ENCODE results near the gene CDH22. TPM values are rescaled to one million over a fixed set of nuclear protein-coding genes. Genes with fewer than 3 reads are reported as not detected.

The CDH22 gene
- total and polyA plus RNA-seq, 2 donors (not counting 1 experiment from before 2014, with no cell fraction given), result not detected

DNA sequence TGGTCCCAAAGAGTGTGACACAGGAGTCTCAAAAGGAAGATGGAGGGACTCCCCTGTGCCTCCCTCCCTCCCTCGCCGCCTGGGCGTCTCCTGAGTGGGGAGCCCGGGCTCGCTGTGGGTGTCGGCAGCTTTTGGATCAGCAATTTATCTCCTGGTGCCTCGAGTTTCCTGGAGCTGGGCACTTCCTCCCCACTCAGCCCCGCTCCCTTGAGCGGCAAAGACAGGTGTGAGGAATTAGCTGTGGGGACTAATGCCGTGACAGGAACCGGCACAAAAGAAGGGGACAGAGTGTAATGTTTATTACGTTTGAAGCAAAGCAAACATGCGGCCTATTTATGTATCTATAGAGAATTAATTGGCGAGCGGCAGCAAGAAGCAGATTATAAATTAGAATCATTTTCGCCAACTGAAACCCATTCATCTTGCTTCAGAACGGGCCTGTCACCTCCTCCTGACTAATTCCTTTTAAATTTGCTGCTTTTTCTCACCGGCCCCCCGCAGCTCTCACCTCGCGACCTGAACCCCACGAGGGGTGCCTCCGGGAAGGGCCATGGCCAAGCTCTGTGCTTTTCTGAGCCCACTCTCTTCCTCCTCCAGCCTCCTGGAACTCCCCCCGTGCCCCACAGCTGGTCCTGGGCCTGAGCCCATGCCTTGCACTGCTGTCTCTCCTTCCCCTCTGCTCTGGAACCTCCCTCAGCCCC lies 8.8 kb upstream of the CDH22 start:
- Histone ChIP-seq H3K27me3 (ENCODE audit: control insufficient read depth, insufficient read depth, low read length) (peaks cover 54% of the 10 kb centered on the region), H3K4me3 (replicated peaks in 1 of 4; ENCODE audit: control extremely low read depth in 1 of 4, insufficient read depth in 1 of 4, low read depth in 3 of 4, low read length in 4 of 4) (no peak overlapping the region), H3K27ac (ENCODE audit: insufficient read depth, low read length) (no peak overlapping the region), H3K4me1 (ENCODE audit: control insufficient read depth, extremely low read depth, insufficient read depth, low read length) (no peaks in the 10 kb centered on the region), H2AFZ (ENCODE audit: low read length) (no peak overlapping the region), H4K20me1 (ENCODE audit: control insufficient read depth, extremely low read depth, insufficient read depth, low read length) (peaks cover 2% of the 10 kb centered on the region), H3K4me2 (ENCODE audit: extremely low read depth, insufficient read depth, low read length) (no peak overlapping the region), H3K36me3 (ENCODE audit: control insufficient read depth, insufficient read depth, low read length) (no peaks in the 10 kb centered on the region), H3K79me2 (ENCODE audit: control insufficient read depth, insufficient read depth, low read length) (no peaks in the 10 kb centered on the region), H3K9ac (ENCODE audit: insufficient read depth, low read length) (no peak overlapping the region), H3K9me3 (ENCODE audit: control insufficient read depth, insufficient read depth, low read depth, low read length) (no peaks in the 10 kb centered on the region)
- no peak for DNase-seq (ENCODE audit: low read depth in 2 of 2)
- TF ChIP-seq, protein P1, sequence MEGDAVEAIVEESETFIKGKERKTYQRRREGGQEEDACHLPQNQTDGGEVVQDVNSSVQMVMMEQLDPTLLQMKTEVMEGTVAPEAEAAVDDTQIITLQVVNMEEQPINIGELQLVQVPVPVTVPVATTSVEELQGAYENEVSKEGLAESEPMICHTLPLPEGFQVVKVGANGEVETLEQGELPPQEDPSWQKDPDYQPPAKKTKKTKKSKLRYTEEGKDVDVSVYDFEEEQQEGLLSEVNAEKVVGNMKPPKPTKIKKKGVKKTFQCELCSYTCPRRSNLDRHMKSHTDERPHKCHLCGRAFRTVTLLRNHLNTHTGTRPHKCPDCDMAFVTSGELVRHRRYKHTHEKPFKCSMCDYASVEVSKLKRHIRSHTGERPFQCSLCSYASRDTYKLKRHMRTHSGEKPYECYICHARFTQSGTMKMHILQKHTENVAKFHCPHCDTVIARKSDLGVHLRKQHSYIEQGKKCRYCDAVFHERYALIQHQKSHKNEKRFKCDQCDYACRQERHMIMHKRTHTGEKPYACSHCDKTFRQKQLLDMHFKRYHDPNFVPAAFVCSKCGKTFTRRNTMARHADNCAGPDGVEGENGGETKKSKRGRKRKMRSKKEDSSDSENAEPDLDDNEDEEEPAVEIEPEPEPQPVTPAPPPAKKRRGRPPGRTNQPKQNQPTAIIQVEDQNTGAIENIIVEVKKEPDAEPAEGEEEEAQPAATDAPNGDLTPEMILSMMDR (conservative IDR thresholded peaks at IDR 0.05 in 1 of 2, IDR thresholded peaks at IDR 0.05 in 1 of 2; ENCODE audit: low read depth in 1 of 2, low read length in 2 of 2), result no peak
- no peak for TF ChIP-seq EZH2 (IDR thresholded peaks at IDR 0.05; ENCODE audit: low read length, missing control alignments)

DNA sequence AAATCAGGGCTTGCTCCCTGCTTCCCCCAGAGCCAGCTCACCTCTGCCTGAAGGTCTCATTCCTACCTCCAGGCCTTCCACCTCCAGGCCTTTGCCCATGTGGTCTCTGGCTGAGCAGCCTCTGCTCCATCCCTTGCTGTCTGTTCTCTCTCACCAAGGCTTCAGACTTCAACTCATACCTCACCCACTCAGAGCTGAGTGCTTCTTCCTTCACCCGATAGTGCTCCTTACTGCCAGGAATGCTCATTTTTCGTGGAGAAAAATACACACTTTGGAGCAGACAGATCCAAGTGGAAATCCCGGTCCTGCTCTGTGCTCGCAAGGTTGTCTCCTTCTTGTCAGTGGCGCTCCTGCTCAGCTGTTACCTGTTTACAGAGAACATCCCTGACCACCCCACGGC lies 7.0 kb upstream of the CDH22 start:
- Histone ChIP-seq H2AFZ (ENCODE audit: low read length) (no peak overlapping the region), H3K4me2 (ENCODE audit: extremely low read depth, insufficient read depth, low read length) (no peak overlapping the region), H3K36me3 (ENCODE audit: control insufficient read depth, insufficient read depth, low read length) (no peaks in the 10 kb centered on the region), H4K20me1 (ENCODE audit: control insufficient read depth, extremely low read depth, insufficient read depth, low read length) (peaks cover 2% of the 10 kb centered on the region), H3K27ac (ENCODE audit: insufficient read depth, low read length) (no peak overlapping the region), H3K4me1 (ENCODE audit: control insufficient read depth, extremely low read depth, insufficient read depth, low read length) (no peaks in the 10 kb centered on the region), H3K79me2 (ENCODE audit: control insufficient read depth, insufficient read depth, low read length) (no peaks in the 10 kb centered on the region), H3K4me3 (replicated peaks in 1 of 4; ENCODE audit: control extremely low read depth in 1 of 4, insufficient read depth in 1 of 4, low read depth in 3 of 4, low read length in 4 of 4) (no peak overlapping the region), H3K27me3 (ENCODE audit: control insufficient read depth, insufficient read depth, low read length) (peaks cover 72% of the 10 kb centered on the region), H3K9ac (ENCODE audit: insufficient read depth, low read length) (no peak overlapping the region), H3K9me3 (ENCODE audit: control insufficient read depth, insufficient read depth, low read depth, low read length) (no peaks in the 10 kb centered on the region)
- no peak for TF ChIP-seq EZH2 (IDR thresholded peaks at IDR 0.05; ENCODE audit: low read length, missing control alignments)
- TF ChIP-seq, protein P1 (conservative IDR thresholded peaks at IDR 0.05 in 1 of 2, IDR thresholded peaks at IDR 0.05 in 1 of 2; ENCODE audit: low read depth in 1 of 2, low read length in 2 of 2), result no peak
- no peak for DNase-seq (ENCODE audit: low read depth in 2 of 2)

DNA sequence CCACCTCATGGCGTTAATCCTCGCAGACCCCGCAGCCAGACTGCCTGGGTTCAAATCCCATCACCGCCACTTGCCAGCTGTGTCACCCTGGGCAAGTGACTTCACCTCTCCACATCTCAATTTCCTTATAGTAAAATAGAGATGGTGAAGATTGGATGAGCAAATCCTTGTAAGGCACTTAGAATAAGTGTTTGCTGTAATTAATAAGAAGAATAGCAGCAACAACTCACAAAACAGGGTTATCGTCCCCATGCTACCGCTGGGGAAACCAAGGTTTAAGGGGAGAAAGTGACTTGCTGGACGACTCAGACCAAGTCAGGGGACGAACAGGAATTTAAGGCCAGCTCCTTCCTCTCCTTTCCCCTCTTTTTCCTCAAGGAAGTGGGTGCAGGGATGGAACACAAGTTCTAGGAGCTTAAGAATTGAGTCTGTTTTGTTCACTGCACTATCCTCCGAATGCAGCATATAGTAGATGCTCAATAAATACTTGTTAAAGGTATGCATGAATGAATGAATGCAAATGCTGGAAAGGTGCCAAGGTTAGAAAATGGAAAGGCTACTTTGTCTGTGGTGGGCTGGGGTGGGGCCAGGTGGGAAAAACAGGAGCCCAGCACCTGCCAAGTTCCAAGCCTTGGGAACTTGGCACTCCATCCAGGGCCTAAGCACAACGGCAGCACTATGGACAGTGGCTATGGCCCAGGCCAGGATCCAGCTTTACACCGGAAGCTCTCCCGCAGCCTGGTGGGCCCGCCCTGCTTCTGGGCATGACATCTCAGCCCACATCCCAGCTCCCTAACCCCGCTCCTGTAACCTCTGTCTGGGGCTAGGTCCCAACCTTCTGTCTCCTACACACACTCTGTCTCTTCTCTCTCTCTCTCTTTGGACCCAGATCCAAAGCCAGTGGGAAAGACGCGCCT lies 4.9 kb upstream of the CDH22 start:
- H3K4me1 ChIP-seq (ENCODE audit: control insufficient read depth, extremely low read depth, insufficient read depth, low read length), result no peaks in the 10 kb centered on the region
- H3K9me3 ChIP-seq (ENCODE audit: control insufficient read depth, insufficient read depth, low read depth, low read length), result no peaks in the 10 kb centered on the region
- H3K9ac ChIP-seq (ENCODE audit: insufficient read depth, low read length), result no peak overlapping the region
- H4K20me1 ChIP-seq (ENCODE audit: control insufficient read depth, extremely low read depth, insufficient read depth, low read length), result peaks cover 2% of the 10 kb centered on the region
- no peak overlapping the region for H3K4me2 ChIP-seq (ENCODE audit: extremely low read depth, insufficient read depth, low read length)
- H3K4me3 ChIP-seq (replicated peaks in 1 of 4; ENCODE audit: control extremely low read depth in 1 of 4, insufficient read depth in 1 of 4, low read depth in 3 of 4, low read length in 4 of 4), result no peak overlapping the region
- H3K27me3 ChIP-seq (ENCODE audit: control insufficient read depth, insufficient read depth, low read length), result peaks cover 83% of the 10 kb centered on the region
- TF ChIP-seq, protein P1 (conservative IDR thresholded peaks at IDR 0.05 in 1 of 2, IDR thresholded peaks at IDR 0.05 in 1 of 2; ENCODE audit: low read depth in 1 of 2, low read length in 2 of 2), result no peak
- TF ChIP-seq EZH2 (IDR thresholded peaks at IDR 0.05; ENCODE audit: low read length, missing control alignments), result peak; percentile 86
- H3K79me2 ChIP-seq (ENCODE audit: control insufficient read depth, insufficient read depth, low read length), result no peaks in the 10 kb centered on the region
- H3K36me3 ChIP-seq (ENCODE audit: control insufficient read depth, insufficient read depth, low read length), result no peaks in the 10 kb centered on the region
- no peak overlapping the region for H3K27ac ChIP-seq (ENCODE audit: insufficient read depth, low read length)
- no peak for DNase-seq (ENCODE audit: low read depth in 2 of 2)
- no peak overlapping the region for H2AFZ ChIP-seq (ENCODE audit: low read length)
